ENCODE measurements around the gene CDH13.

- TF ChIP-seq CTCF (IDR thresholded peaks at IDR 0.05) (no peak), EP300 (IDR thresholded peaks at IDR 0.05) (no peak), POLR2A (IDR thresholded peaks at IDR 0.05) (no peak)
Measured at GRCh38 chr16:83626676-83627075, 999.9 kb downstream of the CDH13 start.
